OCI-LY7 (cell line): ENCODE data around the gene CCIN. TPM values are rescaled to one million over a fixed set of nuclear protein-coding genes. Genes with fewer than 3 reads are reported as not detected.

ENCODE experiments used
- BruUV-seq: library from RNA; stranded (reverse); fragments of 400-500 nt; replicated peaks from 2 replicates; lab custom pipeline; 2021; lab: Mats Ljungman, UMichigan
- CTCF ChIA-PET: fragments of 300-600 bp; sonication (Branson Sonifier 250); formaldehyde crosslinking; loops from one replicate; lab custom pipeline; 2022; ENCODE audit warnings: antibody characterized with exemption; ENCODE audit not compliant: unreplicated experiment; lab: Charles Lee
- POLR2A ChIA-PET: fragments of 300-600 bp; sonication (Branson Sonifier 250); formaldehyde crosslinking; loops from one replicate; lab custom pipeline; 2022; ENCODE audit warnings: antibody characterized with exemption; lab: Charles Lee
- DNase-seq: peaks from one replicate; pipeline ENCODE4 v3.0.0-alpha.2; 2015; ENCODE audit warnings: low spot score
- H2AFZ ChIP-seq: fragments of 200-600 bp; sonication (generic), shearing (Covaris generic); 2 replicates; pipeline ENCODE4 v1.6.1; 2014; ENCODE audit warnings: mild to moderate bottlenecking, antibody characterized with exemption, low read length, moderate library complexity
- H3K27ac ChIP-seq: fragments of 200-600 bp; sonication (generic); 2 replicates; pipeline ENCODE4 v1.5.1; 2014; ENCODE audit warnings: mixed run types, low read depth, mild to moderate bottlenecking, moderate library complexity, low read length, inconsistent platforms; ENCODE audit not compliant: poor library complexity, severe bottlenecking
- H3K36me3 ChIP-seq: fragments of 200-600 bp; sonication (generic); 2 replicates; pipeline ENCODE4 v1.6.1; 2014; ENCODE audit warnings: mild to moderate bottlenecking, antibody characterized with exemption, low read length, moderate library complexity, mixed read lengths; ENCODE audit not compliant: insufficient read depth
- H3K4me1 ChIP-seq: fragments of 200-600 bp; sonication (generic); 2 replicates; pipeline ENCODE4 v1.5.1; 2014; ENCODE audit warnings: mild to moderate bottlenecking, low read length; ENCODE audit not compliant: insufficient read depth, poor library complexity, severe bottlenecking
- H3K4me2 ChIP-seq: fragments of 200-600 bp; sonication (generic); 2 replicates; pipeline ENCODE4 v1.6.1; 2014; ENCODE audit warnings: mild to moderate bottlenecking, low read length
- H3K4me3 ChIP-seq: fragments of 200-600 bp; sonication (generic); 2 replicates; pipeline ENCODE4 v1.5.1; 2014; ENCODE audit warnings: mild to moderate bottlenecking, low read depth, low read length; ENCODE audit not compliant: poor library complexity, severe bottlenecking
- H3K79me2 ChIP-seq: fragments of 200-600 bp; sonication (generic); 2 replicates; pipeline ENCODE4 v1.6.1; 2016; ENCODE audit warnings: low read depth, mild to moderate bottlenecking, low read length, moderate library complexity, mixed read lengths; ENCODE audit not compliant: insufficient read depth
- H3K9me2 ChIP-seq: fragments of 200-600 bp; sonication (generic); 2 replicates; pipeline ENCODE4 v1.6.1; 2016; ENCODE audit warnings: mild to moderate bottlenecking, low read length, mixed read lengths; ENCODE audit not compliant: insufficient read depth
- H3K9me3 ChIP-seq: fragments of 200-600 bp; sonication (generic); 2 replicates; pipeline ENCODE4 v1.6.1; 2014; ENCODE audit warnings: mild to moderate bottlenecking, mixed run types, low read length, mixed read lengths
- H4K20me1 ChIP-seq: fragments of 200-600 bp; sonication (generic); 2 replicates; pipeline ENCODE4 v1.6.1; 2014; ENCODE audit warnings: mild to moderate bottlenecking, antibody characterized with exemption, low read length, moderate library complexity, mixed read lengths; ENCODE audit not compliant: insufficient read depth
- EZH2phosphoT487 ChIP-seq: fragments of 200-600 bp; sonication (generic); IDR thresholded peaks from 2 replicates; pipeline ENCODE4 v1.6.1; 2018; ENCODE audit warnings: low read depth, borderline replicate concordance, mild to moderate bottlenecking, mixed run types, antibody characterized with exemption, low read length, moderate library complexity, mixed read lengths
- intact Hi-C: fragments of 100-400 bp; cut with micrococcal nuclease; formaldehyde crosslinking; loops from one replicate; pipeline ENCODE4 v1.10.0; 2022; ENCODE audit not compliant: unreplicated experiment
- total RNA-seq, 2 experiments: library from RNA; depleted of rRNA in 1 of 2; stranded (reverse); fragments of >200 nt in 1 of 2; shearing (Covaris generic) in 1 of 2; gene quantifications; 2 replicates each; pipeline ENCODE4 v1.2.3, GENCODE V29; 2014 to 2022
- TF ChIP-seq, protein P1 (sequence below): fragments of 200-600 bp; sonication (generic); conservative IDR thresholded peaks from 2 replicates; pipeline ENCODE4 v1.5.1; 2014; ENCODE audit warnings: mild to moderate bottlenecking, antibody characterized with exemption, low read length, moderate library complexity, mixed read lengths

Gene CCIN
- total RNA-seq, 2 experiments from 2014 or later, result not detected

- no TSS peak for BruUV-seq
- TF ChIP-seq EZH2phosphoT487, result no peak
- TF ChIP-seq, protein P1, sequence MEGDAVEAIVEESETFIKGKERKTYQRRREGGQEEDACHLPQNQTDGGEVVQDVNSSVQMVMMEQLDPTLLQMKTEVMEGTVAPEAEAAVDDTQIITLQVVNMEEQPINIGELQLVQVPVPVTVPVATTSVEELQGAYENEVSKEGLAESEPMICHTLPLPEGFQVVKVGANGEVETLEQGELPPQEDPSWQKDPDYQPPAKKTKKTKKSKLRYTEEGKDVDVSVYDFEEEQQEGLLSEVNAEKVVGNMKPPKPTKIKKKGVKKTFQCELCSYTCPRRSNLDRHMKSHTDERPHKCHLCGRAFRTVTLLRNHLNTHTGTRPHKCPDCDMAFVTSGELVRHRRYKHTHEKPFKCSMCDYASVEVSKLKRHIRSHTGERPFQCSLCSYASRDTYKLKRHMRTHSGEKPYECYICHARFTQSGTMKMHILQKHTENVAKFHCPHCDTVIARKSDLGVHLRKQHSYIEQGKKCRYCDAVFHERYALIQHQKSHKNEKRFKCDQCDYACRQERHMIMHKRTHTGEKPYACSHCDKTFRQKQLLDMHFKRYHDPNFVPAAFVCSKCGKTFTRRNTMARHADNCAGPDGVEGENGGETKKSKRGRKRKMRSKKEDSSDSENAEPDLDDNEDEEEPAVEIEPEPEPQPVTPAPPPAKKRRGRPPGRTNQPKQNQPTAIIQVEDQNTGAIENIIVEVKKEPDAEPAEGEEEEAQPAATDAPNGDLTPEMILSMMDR, result no peak
- no peak for DNase-seq
These were observed 6.0 kb upstream of the CCIN start for GRCh38 chr9:36163049-36163785.

DNA sequence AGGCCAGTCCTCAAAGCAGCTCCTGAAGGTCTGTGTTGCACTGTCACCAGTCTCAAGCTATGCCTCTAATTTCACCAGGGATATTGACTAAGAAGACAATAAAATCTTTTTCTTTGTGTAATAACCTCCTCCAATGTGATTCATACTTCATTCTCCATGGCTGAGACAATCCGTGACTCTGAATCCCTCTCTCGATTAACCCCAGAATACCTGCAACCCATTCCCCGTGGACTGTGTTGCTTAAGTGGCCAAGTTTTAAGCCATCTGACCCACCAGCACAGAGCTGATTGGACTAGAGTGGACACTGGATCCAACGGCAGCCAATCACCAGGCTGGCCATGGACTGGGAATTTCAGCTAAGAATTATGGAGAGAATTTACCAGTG, 5.4 kb upstream of the CCIN start:
- no peak overlapping the region for H3K27ac ChIP-seq
- DNase-seq, result no peak
- H2AFZ ChIP-seq, result no peak overlapping the region
- H3K4me2 ChIP-seq, result no peak overlapping the region
- H3K9me3 ChIP-seq, result no peaks in the 10 kb centered on the region
- no peaks in the 10 kb centered on the region for H4K20me1 ChIP-seq
- TF ChIP-seq EZH2phosphoT487, result no peak
- TF ChIP-seq, protein P1, result no peak
- peaks cover 3% of the 10 kb centered on the region for H3K4me1 ChIP-seq
- H3K79me2 ChIP-seq, result no peaks in the 10 kb centered on the region
- intact Hi-C loops, result loop anchor here (10.0 kb wide), 1 partner anchor 129 kb away; the partner anchor contains the start of gene RECK
- POLR2A ChIA-PET, result interaction anchor here (0.6 to 1.5 kb wide), 6 partner anchors 9 to 64 kb away, joined by 3 to 5 read pairs (median 4); partner anchors contain the start of gene CLTA
- no peaks in the 10 kb centered on the region for H3K9me2 ChIP-seq
- no peak overlapping the region for H3K4me3 ChIP-seq
- BruUV-seq, result no TSS peak
- H3K36me3 ChIP-seq, result no peaks in the 10 kb centered on the region
- CTCF ChIA-PET, result interaction anchor here (4.1 kb wide), 1 partner anchor 62 kb away, joined by 31 read pairs; no protein-coding TSS in a partner anchor

More at GRCh38 chr9:36163049-36163785, 6.0 kb upstream of the CCIN start:
- no peak overlapping the region for H3K27ac ChIP-seq
- H3K4me2 ChIP-seq, result no peak overlapping the region
- ChIA-PET POLR2A (interaction anchor here (0.6 to 1.5 kb wide), 8 partner anchors 8 to 539 kb away, joined by 3 to 5 read pairs (median 4); partner anchors contain the start of gene CLTA), CTCF (no interaction called here)
- no peak overlapping the region for H2AFZ ChIP-seq
- no peaks in the 10 kb centered on the region for H3K79me2 ChIP-seq
- peaks cover 3% of the 10 kb centered on the region for H3K4me1 ChIP-seq
- no peaks in the 10 kb centered on the region for H3K9me2 ChIP-seq
- H3K9me3 ChIP-seq, result no peaks in the 10 kb centered on the region
- intact Hi-C loops, result loop anchor here (10.0 kb wide), 1 partner anchor 128 kb away; the partner anchor contains the start of gene RECK
- no peaks in the 10 kb centered on the region for H3K36me3 ChIP-seq
- no peaks in the 10 kb centered on the region for H4K20me1 ChIP-seq
- H3K4me3 ChIP-seq, result no peak overlapping the region

- TF ChIP-seq, protein P1, result no peak
- TF ChIP-seq EZH2phosphoT487, result no peak
- no peak for DNase-seq
- intact Hi-C loops, result loop anchor here (10.0 kb wide), 1 partner anchor 130 kb away; the partner anchor contains the start of gene RECK
- ChIA-PET CTCF (interaction anchor here (4.1 kb wide), 1 partner anchor 62 kb away, joined by 31 read pairs; no protein-coding TSS in a partner anchor), POLR2A (interaction anchor here (0.7 to 1.5 kb wide), 7 partner anchors 10 to 64 kb away, joined by 3 to 5 read pairs (median 3); no protein-coding TSS in a partner anchor)
- no peaks in the 10 kb centered on the region for H3K36me3 ChIP-seq
- H3K27ac ChIP-seq, result no peak overlapping the region
- no peak overlapping the region for H3K4me3 ChIP-seq
- no TSS peak for BruUV-seq
- H3K9me2 ChIP-seq, result no peaks in the 10 kb centered on the region
- no peaks in the 10 kb centered on the region for H3K79me2 ChIP-seq
- H4K20me1 ChIP-seq, result no peaks in the 10 kb centered on the region
- H3K4me1 ChIP-seq, result peaks cover 3% of the 10 kb centered on the region
- H2AFZ ChIP-seq, result no peak overlapping the region
- H3K4me2 ChIP-seq, result no peak overlapping the region
- no peaks in the 10 kb centered on the region for H3K9me3 ChIP-seq
These were observed 4.8 kb upstream of the CCIN start for GRCh38 chr9:36164372-36164771.
